ENCODE measurements around the gene PDZK1. TPM values are rescaled to one million over a fixed set of nuclear protein-coding genes. Genes with fewer than 3 reads are reported as not detected.
"Not testable (repeated sequence)": the region's sequence is repeated elsewhere in the genome, so short reads cannot be mapped to it uniquely, and the experiment has no call there.

PDZK1 gene
- total RNA-seq, 1 experiment from 2014 or later = not detected

DNA sequence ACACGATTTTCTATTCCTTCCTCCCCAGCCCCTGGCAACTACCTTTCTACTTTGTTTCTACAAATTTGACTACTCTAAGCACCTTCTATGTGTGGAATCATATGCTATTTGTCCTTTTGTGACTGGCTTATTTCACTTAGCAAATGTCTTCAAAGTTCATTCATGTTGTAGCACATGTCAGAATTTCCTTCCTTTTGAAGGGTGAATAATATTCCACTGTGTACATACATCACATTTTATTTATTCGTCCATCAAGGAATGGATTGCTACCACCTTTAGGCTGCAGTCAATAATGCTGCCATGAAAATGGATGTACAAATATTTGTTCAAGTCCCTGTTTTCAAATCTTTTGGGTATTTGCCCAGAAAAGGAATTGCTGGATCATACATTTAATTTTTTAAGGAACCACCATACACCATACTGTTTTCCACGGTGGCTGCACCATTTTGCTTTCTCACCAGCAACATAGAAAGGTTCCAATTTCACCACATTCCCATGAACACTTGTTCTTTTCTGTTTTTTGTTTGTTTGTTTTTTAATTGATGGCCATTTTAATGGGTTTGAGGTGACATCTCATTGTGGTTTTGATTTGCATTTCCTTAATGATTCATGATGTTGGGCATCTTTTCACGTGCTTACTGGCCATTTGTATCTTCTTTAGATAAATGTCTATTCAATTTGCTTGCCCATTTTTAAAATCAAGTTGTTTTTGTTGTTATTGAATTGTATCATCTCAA lies 3.3 kb upstream of the PDZK1 start:
- DNase-seq (ENCODE audit: low spot score) = no peak

GRCh38 chr1:145708063-145708462 lies 895 bp upstream of the PDZK1 start:
- DNase-seq (ENCODE audit: low spot score) = no peak

GRCh38 chr1:145706086-145706664 lies 993 bp downstream of the PDZK1 start:
- DNase-seq (ENCODE audit: low spot score) = no peak

- no peak for DNase-seq (ENCODE audit: low spot score)
These were observed 1.5 kb downstream of the PDZK1 start for GRCh38 chr1:145705622-145706021.

- no peak for DNase-seq (ENCODE audit: low spot score)
These were observed 4.3 kb downstream of the PDZK1 start for GRCh38 chr1:145702826-145703225.

GRCh38 chr1:145702052-145702451 lies 5.1 kb downstream of the PDZK1 start:
- DNase-seq (ENCODE audit: low spot score) = no peak

DNA sequence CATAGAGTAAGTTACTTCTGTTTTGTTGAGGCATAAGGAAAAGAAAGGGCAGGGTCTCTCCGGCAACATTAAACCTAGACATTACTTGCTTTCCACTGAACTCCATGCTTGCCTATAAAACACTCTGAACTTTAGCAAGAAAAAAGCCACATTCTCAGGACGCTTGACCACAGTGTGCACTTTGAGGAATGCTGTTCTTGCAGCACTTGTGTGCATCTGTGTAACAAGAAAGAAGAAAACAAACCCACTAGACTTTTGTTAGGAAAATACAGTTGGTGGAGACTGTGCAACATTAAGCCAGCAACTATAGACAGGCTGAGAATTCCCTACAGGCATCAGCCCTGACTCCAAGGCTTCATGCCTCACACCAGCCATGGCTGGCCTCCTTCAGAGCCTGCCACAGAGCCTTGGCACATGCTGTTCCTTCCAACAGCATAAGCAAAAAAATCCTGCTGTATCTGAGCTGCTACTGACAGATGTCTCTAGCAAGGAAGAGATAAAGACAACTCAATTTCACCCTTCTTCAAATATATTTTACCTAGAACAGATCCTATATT lies 5.8 kb downstream of the PDZK1 start:
- no peak for DNase-seq (ENCODE audit: low spot score)

- no peak for DNase-seq (ENCODE audit: low spot score)
These were observed 10.6 kb downstream of the PDZK1 start for GRCh38 chr1:145696630-145696960.

GRCh38 chr1:145695821-145696629 lies 11.1 kb downstream of the PDZK1 start:
- no peak for DNase-seq (ENCODE audit: low spot score)

GRCh38 chr1:145692785-145693443 lies 14.3 kb downstream of the PDZK1 start:
- no peak for DNase-seq (ENCODE audit: low spot score)

- DNase-seq (ENCODE audit: low spot score) = peak; percentile 68
These were observed 16.3 kb downstream of the PDZK1 start for GRCh38 chr1:145690587-145691558.

GRCh38 chr1:145689922-145690321 lies 17.2 kb downstream of the PDZK1 start:
- no peak for DNase-seq (ENCODE audit: low spot score)

DNA sequence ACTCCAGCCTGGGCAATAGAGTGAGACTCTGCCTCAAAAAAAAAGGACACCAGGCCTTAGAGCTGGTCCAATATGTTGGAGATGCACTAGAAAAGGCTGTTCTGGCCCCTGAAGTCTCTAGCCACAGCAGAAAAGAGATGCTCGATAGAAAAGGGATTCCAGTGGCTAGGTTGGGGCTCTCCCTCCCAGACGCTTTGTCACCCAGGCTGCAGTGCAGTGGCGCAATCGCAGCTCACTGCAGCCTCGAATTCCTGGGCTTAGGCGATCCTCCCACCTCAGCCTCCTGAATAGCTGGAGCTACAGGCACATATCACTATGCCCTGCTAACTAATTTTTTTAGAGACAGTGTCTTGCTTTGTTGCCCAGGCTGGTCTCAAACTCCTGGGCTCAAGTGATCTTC lies 18.2 kb downstream of the PDZK1 start:
- DNase-seq (ENCODE audit: low spot score) = no peak

DNA sequence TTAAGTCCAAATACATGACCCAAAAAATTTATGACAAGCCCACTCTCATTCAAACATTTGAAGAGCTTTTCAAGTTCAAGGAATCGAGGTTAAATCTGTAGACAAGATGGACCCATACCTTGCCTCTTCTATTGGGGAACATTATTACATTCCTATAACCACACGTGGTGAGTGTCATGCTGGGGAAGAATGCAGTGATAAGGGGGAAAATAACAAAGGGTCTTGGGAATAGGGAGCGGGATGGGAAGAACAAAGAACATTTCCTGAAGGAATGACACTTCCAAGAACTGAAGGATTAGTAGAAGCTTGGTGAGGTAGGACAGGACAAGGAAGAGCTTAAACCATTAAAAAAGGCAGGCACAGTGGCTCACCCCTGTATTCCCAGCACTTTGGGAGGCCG lies 18.8 kb downstream of the PDZK1 start:
- no peak for DNase-seq (ENCODE audit: low spot score)

DNA sequence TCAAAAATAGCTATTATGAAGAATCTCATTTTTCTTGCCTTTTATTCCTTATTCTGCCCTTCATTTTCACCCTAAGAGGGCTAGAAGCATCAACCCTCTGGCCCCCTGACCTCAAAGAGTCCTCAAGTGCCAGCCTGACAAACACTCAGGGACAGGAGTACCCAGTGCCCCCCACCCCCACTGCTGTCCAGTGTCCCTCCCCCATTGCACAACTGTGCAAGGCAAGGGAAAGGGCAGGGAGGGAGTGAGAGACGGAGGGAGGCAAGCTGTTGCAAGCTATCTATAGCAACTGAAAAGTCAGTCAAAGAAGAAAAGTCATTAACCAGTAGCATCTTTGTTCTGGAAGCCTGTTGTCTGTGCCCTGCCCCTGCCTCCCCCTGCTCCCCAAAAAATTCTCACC lies 21.1 kb downstream of the PDZK1 start:
- not testable (repeated sequence) for DNase-seq (ENCODE audit: low spot score)

GRCh38 chr1:145684858-145685257 lies 22.3 kb downstream of the PDZK1 start:
- not testable (repeated sequence) for DNase-seq (ENCODE audit: low spot score)

GRCh38 chr1:145673217-145673616 lies 34.0 kb downstream of the PDZK1 start:
- not testable (repeated sequence) for DNase-seq (ENCODE audit: low spot score)

DNA sequence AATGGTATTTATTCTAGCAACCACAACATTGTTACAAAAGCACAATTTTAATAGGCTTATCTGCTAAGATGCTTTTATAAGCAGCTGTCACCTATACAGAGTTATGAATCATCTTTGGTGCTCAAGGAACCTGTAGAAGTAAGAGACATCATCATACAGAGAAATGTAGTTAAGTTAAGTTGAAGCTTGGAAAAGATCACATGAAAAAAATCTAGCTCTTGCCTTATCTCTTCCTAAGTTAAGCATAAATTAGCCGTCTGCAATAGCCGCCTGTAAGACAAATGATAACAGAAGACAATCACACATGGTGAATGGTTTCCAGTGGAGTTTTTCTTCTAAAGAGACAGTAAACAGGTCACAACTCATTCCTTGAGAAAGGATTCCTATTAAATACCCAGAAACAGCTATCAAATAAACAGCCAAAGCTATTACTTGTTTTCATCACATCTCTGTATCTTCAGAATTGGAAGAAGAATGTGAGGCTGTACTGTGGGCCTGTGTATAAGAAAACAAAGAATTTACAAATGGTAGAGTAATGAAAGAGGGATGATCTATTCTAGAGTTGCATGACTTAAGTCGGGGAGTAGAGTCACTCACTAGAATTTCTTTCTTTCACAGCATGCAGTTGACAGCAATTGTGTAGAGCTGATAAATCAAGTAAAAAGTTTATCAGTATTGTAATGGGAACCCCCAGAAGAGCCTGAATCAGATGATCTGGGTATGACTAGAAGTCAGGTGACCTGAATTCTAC lies 36.0 kb downstream of the PDZK1 start:
- DNase-seq (ENCODE audit: low spot score) = not testable (repeated sequence)

DNA sequence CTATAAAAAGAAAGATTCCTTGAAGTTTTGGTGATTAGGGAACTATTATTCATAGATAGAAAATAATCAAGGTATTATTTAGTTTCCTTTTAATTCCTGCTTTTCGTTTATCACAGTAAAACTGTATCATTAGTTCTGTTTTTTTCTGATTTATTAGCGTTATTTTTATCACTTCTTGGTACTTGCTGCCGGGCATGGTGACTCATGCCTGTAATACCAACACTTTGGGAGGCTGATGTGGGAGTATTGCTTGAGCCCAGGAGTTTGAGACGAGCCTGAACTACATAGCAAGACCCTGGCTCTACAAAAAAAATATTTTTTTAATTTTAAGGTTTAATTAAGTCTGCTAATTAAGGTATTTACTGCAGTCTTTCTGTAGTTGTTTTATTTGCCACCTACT lies 42.2 kb downstream of the PDZK1 start:
- not testable (repeated sequence) for DNase-seq (ENCODE audit: low spot score)

GRCh38 chr1:145662502-145662901 lies 44.7 kb downstream of the PDZK1 start:
- DNase-seq (ENCODE audit: low spot score) = not testable (repeated sequence)

All from H4 (cell line).